ENCODE data around the gene LRRC8C. TPM values are rescaled to one million over a fixed set of nuclear protein-coding genes. Genes with fewer than 3 reads are reported as not detected.

The LRRC8C gene
- total and polyA plus RNA-seq, 2 experiments from 2014 or later, result 0.89 to 3.9 TPM

GRCh38 chr1:89588480-89588879 lies 44.4 kb upstream of the LRRC8C start:
- H3K9me3 Mint-ChIP-seq, result no peaks in the 10 kb centered on the region
- Histone ChIP-seq H2AFZ (no peak overlapping the region), H3K4me3 (no peak overlapping the region), H3K9me2 (ENCODE audit: insufficient read depth) (no peaks in the 10 kb centered on the region), H3K79me2 (replicated peaks; ENCODE audit: insufficient read depth) (peaks cover 44% of the 10 kb centered on the region), H3F3A (replicated peaks; ENCODE audit: low read depth) (no peaks in the 10 kb centered on the region), H3K27me3 (ENCODE audit: insufficient read depth) (no peaks in the 10 kb centered on the region), H3K36me3 (ENCODE audit: insufficient read depth) (peaks cover 13% of the 10 kb centered on the region; the same call in 1 of the 2 replicates), H3K27ac (ENCODE audit: low read depth) (no peak overlapping the region), H3K4me2 (no peak overlapping the region), H3K4me1 (ENCODE audit: insufficient read depth) (peaks cover 20% of the 10 kb centered on the region), H4K20me1 (replicated peaks; ENCODE audit: insufficient read depth) (peaks cover 18% of the 10 kb centered on the region)
- TF ChIP-seq EZH2 (IDR thresholded peaks at IDR 0.05; ENCODE audit: low read depth, unreplicated experiment) (no peak), POLR2AphosphoS5 (IDR thresholded peaks at IDR 0.05; ENCODE audit: low read depth) (no peak), EZH2phosphoT487 (IDR thresholded peaks at IDR 0.05; ENCODE audit: unreplicated experiment) (no peak), REST (IDR thresholded peaks at IDR 0.05; ENCODE audit: unreplicated experiment) (no peak), ZNF462 (CRISPR knock-in tag; IDR thresholded peaks at IDR 0.05) (no peak), ETS1 (IDR thresholded peaks at IDR 0.05) (no peak), CTCF (conservative IDR thresholded peaks at IDR 0.05; ENCODE audit: low read depth in 2 of 2) (no peak), CREB1 (CRISPR knock-in tag; IDR thresholded peaks at IDR 0.05; ENCODE audit: low read depth) (no peak), STAT1 (IDR thresholded peaks at IDR 0.05; ENCODE audit: unreplicated experiment) (no peak), JUNB (IDR thresholded peaks at IDR 0.05; ENCODE audit: unreplicated experiment) (no peak), ZNF331 (CRISPR knock-in tag; IDR thresholded peaks at IDR 0.05; ENCODE audit: low read depth) (no peak), NANOG (IDR thresholded peaks at IDR 0.05; ENCODE audit: borderline replicate concordance) (no peak), ZNF114 (CRISPR knock-in tag; IDR thresholded peaks at IDR 0.05) (no peak)
- H3K27me3 Mint-ChIP-seq (ENCODE audit: insufficient read depth, low read depth, poor library complexity), result no peaks in the 10 kb centered on the region
- peaks cover 41% of the 10 kb centered on the region for H3K4me1 Mint-ChIP-seq
- ATAC-seq (no peak), DNase-seq (ENCODE audit: low spot score) (no peak)
- no peak overlapping the region for H3K27ac Mint-ChIP-seq
- peaks cover 17% of the 10 kb centered on the region for H3K36me3 Mint-ChIP-seq (ENCODE audit: low read depth)
- no peak overlapping the region for H3K4me3 Mint-ChIP-seq

Measured in GM23338 (cell line).